HG02759 (cell line): ENCODE measurements around the gene RIOX2.

Experiments
- ATAC-seq: cut with Tn5 transposase; IDR thresholded peaks from one replicate; pipeline ENCODE4 v1.9.1; 2021; ENCODE audit warnings: mild to moderate bottlenecking, moderate library complexity; ENCODE audit not compliant: unreplicated experiment

RIOX2 gene

GRCh38 chr3:97990624-97991292 is 18.5 kb upstream of the RIOX2 start:
- no peak for ATAC-seq

- no peak for ATAC-seq
These were observed 16.7 kb upstream of the RIOX2 start for GRCh38 chr3:97988784-97989568.

GRCh38 chr3:97987306-97987705 is 15.1 kb upstream of the RIOX2 start:
- ATAC-seq, result no peak

GRCh38 chr3:97983933-97984491 is 11.8 kb upstream of the RIOX2 start:
- ATAC-seq, result no peak

- peak; percentile 71 for ATAC-seq
These were observed 9.7 kb upstream of the RIOX2 start for GRCh38 chr3:97981886-97982285.

GRCh38 chr3:97979610-97980009 is 7.4 kb upstream of the RIOX2 start:
- ATAC-seq, result no peak

- ATAC-seq, result no peak
These were observed 3.2 kb upstream of the RIOX2 start for GRCh38 chr3:97975466-97975865.

GRCh38 chr3:97974996-97975395 is 2.8 kb upstream of the RIOX2 start:
- no peak for ATAC-seq

GRCh38 chr3:97972976-97973375 is 745 bp upstream of the RIOX2 start:
- ATAC-seq, result no peak

- ATAC-seq, result no peak
These were observed 1.1 kb downstream of the RIOX2 start for GRCh38 chr3:97970956-97971620.

GRCh38 chr3:97970156-97970555 is 2.1 kb downstream of the RIOX2 start:
- ATAC-seq, result no peak

- ATAC-seq, result no peak
These were observed 2.7 kb downstream of the RIOX2 start for GRCh38 chr3:97969541-97969940.

- ATAC-seq, result no peak
These were observed 3.9 kb downstream of the RIOX2 start for GRCh38 chr3:97968376-97968775.

GRCh38 chr3:97967966-97968365 is 4.3 kb downstream of the RIOX2 start:
- no peak for ATAC-seq

GRCh38 chr3:97960993-97961766 is 11.1 kb downstream of the RIOX2 start:
- ATAC-seq, result no peak

- no peak for ATAC-seq
These were observed 11.7 kb downstream of the RIOX2 start for GRCh38 chr3:97960551-97960950.

GRCh38 chr3:97959872-97960271 is 12.4 kb downstream of the RIOX2 start:
- no peak for ATAC-seq

- no peak for ATAC-seq
These were observed 13.4 kb downstream of the RIOX2 start for GRCh38 chr3:97958796-97959195.

- ATAC-seq, result no peak
These were observed 13.8 kb downstream of the RIOX2 start for GRCh38 chr3:97958396-97958795.

- no peak for ATAC-seq
These were observed 14.5 kb downstream of the RIOX2 start for GRCh38 chr3:97957617-97958311.
